ENCODE measurements around the gene AMER1. TPM values are rescaled to one million over a fixed set of nuclear protein-coding genes. Genes with fewer than 3 reads are reported as not detected.

AMER1 gene
- total RNA-seq: 0.81 and 2.4 TPM in 2 replicates

DNA sequence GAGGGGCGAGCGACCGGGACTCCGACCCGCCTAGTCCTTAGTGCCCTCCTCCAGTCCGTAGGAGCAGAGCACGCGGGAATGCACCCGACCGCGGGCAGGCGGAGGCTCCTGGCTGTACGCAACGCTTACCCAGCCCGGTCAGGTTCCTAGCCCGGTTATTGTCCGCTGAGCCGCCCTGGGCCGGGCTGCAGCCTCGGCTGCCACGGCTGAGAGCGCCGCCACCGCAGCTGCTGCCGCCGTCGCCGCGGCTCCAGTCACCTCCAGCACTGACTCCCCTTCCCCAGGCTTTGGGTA is at the start of gene AMER1:
Gene AMER1, minus strand, starts transcription at position 268 of the 294 bp plus-strand sequence. CDS start 12,422 bp downstream, outside the sequence.

DNA sequence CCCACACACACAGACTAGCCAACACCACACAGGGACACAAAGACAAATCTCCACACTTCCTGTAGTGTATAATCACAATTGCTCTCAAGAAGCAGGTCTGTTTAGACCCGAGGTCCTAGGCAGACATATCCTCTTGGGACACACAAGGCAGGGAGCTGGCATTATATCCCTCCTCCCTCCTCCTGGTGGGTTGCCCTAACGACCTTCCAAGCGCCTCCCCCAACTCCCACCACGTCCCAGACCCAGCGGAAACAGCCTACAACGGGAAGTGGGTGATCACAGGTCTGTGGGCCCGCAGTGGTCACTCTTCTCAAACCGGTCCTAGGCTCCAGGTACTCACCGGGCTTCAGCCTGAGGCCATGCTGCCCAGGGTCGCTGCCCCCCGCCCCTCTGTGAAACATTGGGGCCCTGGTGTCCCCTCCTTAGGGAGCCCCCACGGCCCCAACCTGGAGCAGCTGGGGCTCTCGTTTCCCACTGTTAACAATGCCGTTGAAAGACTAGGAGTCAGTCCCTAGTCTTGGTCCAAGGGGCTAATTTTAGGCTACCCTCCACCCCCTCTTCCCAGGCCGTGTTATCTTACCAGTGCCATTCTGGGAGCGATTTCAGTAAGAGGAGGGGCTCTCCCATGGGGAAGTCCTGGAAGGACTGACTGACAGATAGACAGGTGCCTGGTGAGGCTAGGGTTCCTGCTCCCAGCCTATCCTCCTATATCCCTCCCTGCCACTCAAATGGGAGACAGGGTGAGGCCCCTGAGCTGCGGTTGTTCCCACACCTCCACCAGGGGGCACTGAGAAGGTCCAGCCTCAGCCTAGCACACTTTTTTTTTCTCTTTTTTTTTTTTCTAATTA is 24.8 kb upstream of the AMER1 start, which contains the start of gene ASB12:
Gene ASB12, minus strand, starts transcription at position 485 of the 848 bp plus-strand sequence. CDS start 4,957 bp downstream, outside the sequence.

Other genes starting within 250 kb of the AMER1 start
- not detected in 2 replicates for gene ASB12, start 24.9 kb upstream of the AMER1 start, total RNA-seq
- 0.19 and 0.49 TPM in 2 replicates for gene MTMR8, start 189.7 kb upstream of the AMER1 start, total RNA-seq

Data from bladder microvascular endothelial cell (primary cell).